Loucy (cell line): ENCODE data around the gene PAX5.

Source experiments
- CTCF ChIP-seq: fragments of 200-600 bp; sonication (generic); conservative IDR thresholded peaks from 2 replicates; pipeline ENCODE4 v1.5.1; 2014; ENCODE audit warnings: mild to moderate bottlenecking, antibody characterized with exemption, low read length
- EZH2phosphoT487 ChIP-seq: fragments of 200-600 bp; IDR thresholded peaks from 2 replicates; pipeline ENCODE4 v1.6.1; 2018; ENCODE audit warnings: antibody characterized with exemption, mild to moderate bottlenecking, moderate library complexity, borderline replicate concordance

- TF ChIP-seq CTCF: no peak
- TF ChIP-seq EZH2phosphoT487: no peak
These were observed 26.8 kb upstream of the PAX5 start for GRCh38 chr9:37060833-37061232.
